ENCODE data around the gene ARSG.

DNA sequence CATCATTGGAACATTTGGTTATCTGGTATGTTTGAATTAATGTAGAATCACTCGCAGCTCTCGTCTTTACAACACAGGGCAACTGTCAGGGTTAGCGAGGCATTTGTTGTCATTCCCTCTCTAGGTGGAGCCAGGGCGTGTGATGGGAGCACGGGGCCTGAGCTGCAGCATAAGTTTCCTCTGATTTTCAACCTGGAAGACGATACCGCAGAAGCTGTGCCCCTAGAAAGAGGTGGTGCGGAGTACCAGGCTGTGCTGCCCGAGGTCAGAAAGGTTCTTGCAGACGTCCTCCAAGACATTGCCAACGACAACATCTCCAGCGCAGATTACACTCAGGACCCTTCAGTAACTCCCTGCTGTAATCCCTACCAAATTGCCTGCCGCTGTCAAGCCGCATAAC lies 128.8 kb downstream of the ARSG start:
- TF ChIP-seq POLR2A (IDR thresholded peaks at IDR 0.05) (no peak), CTCF (IDR thresholded peaks at IDR 0.05) (no peak), POLR2AphosphoS5 (IDR thresholded peaks at IDR 0.05) (no peak)
